PFSK-1 (cell line): Measurements from ENCODE around the gene CTAG2.

Experiments
- POLR2AphosphoS5 ChIP-seq: IDR thresholded peaks from 2 replicates; pipeline ENCODE4 v1.6.1; 2012; ENCODE audit warnings: low read depth, mild to moderate bottlenecking, control low read depth, low read length, moderate library complexity
- REST ChIP-seq, 2 experiments: IDR thresholded peaks; 2 replicates each; pipeline versions ENCODE4 v1.6.1 to v1.8.0; 2011 to 2012; ENCODE audit warnings: low read depth in 2 of 2, low read length in 2 of 2, control low read depth in 1 of 2, inconsistent platforms in 1 of 2, mild to moderate bottlenecking in 1 of 2, moderate library complexity in 1 of 2; ENCODE audit not compliant: insufficient read depth in 1 of 2
- TAF1 ChIP-seq: IDR thresholded peaks from 2 replicates; pipeline ENCODE4 v1.6.1; 2012; ENCODE audit warnings: low read length, control low read depth, borderline replicate concordance; ENCODE audit not compliant: insufficient read depth

DNA sequence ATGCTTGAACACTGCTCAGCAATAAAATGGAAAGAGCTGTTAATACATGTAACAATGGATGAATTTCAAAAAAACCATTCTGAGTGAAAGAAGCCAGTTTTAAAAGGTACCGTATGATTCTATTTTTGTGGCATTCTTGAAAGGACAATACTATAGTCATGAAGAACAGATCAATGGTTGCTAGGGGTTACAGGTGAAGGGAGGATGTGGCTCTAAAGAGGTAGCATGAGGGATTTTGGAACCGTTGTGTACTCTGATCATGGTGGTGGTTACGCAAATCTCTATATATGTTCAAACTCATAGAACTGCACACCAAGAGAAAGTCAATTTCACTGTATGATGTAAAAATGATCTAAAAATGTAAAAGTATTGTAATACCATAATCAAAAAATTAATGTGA lies 40.0 kb upstream of the CTAG2 start:
- TF ChIP-seq REST (IDR thresholded peaks at IDR 0.05; ENCODE audit: insufficient read depth in 1 of 2, low read depth in 2 of 2, low read length in 2 of 2) (no peak), TAF1 (no peak), POLR2AphosphoS5 (no peak)
